HepG2 (cell line): ENCODE data around the gene RAB30. TPM values are rescaled to one million over a fixed set of nuclear protein-coding genes. Genes with fewer than 3 reads are reported as not detected.
A peak's percentile ranks its signal among the peaks of the same experiment; 100 is the strongest.

Experiments used
- ATAC-seq: fragments of 200-7000 bp; cut with Tn5 transposase; 3 replicates; pipeline ENCODE4 v1.9.1; 2020; ENCODE audit warnings: mild to moderate bottlenecking, moderate library complexity
- BruUV-seq: library from RNA; stranded (reverse); fragments of 400-500 nt; replicated peaks from 2 replicates; lab custom pipeline; 2021; lab: Mats Ljungman, UMichigan
- CTCF ChIA-PET: fragments of 300-600 bp; formaldehyde crosslinking; extraction: SDS; loops from one replicate; lab custom pipeline; 2021; ENCODE audit warnings: low total read pairs, inconsistent platforms, low intra/inter-chr PET ratio; lab: Yijun Ruan, JAX
- POLR2A ChIA-PET: fragments of 350-600 bp; sonication (Branson Sonifier 250); formaldehyde crosslinking; loops from one replicate; lab custom pipeline; 2020; ENCODE audit warnings: antibody characterized with exemption, inconsistent platforms; lab: Yijun Ruan, JAX
- DNase-seq: peaks from one replicate; pipeline ENCODE4 v3.0.0-alpha.2; 2015; ENCODE audit warnings: low spot score
- FAIRE-seq: peaks from 3 replicates; lab custom pipeline; 2011; peaks lifted over from hg19 to GRCh38; lab: Jason Lieb, UNC
- H2AFZ ChIP-seq: one replicate; pipeline ENCODE4 v1.6.1; 2011; ENCODE audit warnings: low read length, inconsistent platforms
- H3K27ac ChIP-seq: fragments of 300-600 bp; 3 replicates; pipeline ENCODE4 v1.8.0; 2011; ENCODE audit warnings: mixed run types, mild to moderate bottlenecking, mixed read lengths, low read length, inconsistent platforms; ENCODE audit not compliant: insufficient read depth; ENCODE audit errors: extremely low read length
- H3K27me3 ChIP-seq, 2 experiments: fragments of 200-600 bp in 1 of 2; 2 replicates in 1 of 2; 3 replicates in 1 of 2; pipeline versions ENCODE4 v1.6.0 to v1.8.0; 2011; ENCODE audit warnings: low read length in 2 of 2, mild to moderate bottlenecking in 2 of 2, moderate library complexity in 2 of 2, inconsistent platforms in 1 of 2; ENCODE audit not compliant: insufficient read depth in 2 of 2, control insufficient read depth in 1 of 2
- H3K36me3 ChIP-seq, 2 experiments: fragments of 200-600 bp in 1 of 2; replicated peaks in 1 of 2; 2 replicates in 1 of 2; 3 replicates in 1 of 2; pipeline versions ENCODE4 v1.5.1 to v1.8.0; 2011; ENCODE audit warnings: low read length in 2 of 2, inconsistent platforms in 1 of 2; ENCODE audit not compliant: insufficient read depth in 2 of 2, control insufficient read depth in 1 of 2
- H3K4me1 ChIP-seq: 2 replicates; pipeline ENCODE4 v1.5.1; 2012; ENCODE audit warnings: low read length, inconsistent platforms; ENCODE audit not compliant: insufficient read depth
- H3K4me2 ChIP-seq: 2 replicates; pipeline ENCODE4 v1.6.0; 2011; ENCODE audit warnings: low read depth, low read length, inconsistent platforms
- H3K4me3 ChIP-seq, 3 experiments: fragments of 200-600 bp in 1 of 3; sonication (generic), shearing (Covaris generic) in 1 of 3; replicated peaks in 1 of 3; 2 replicates each; pipeline ENCODE4 v1.5.1; 2011 to 2016; ENCODE audit warnings: low read length in 3 of 3, inconsistent platforms in 2 of 3, low read depth in 2 of 3, mild to moderate bottlenecking in 2 of 3, control low read depth in 1 of 3, mixed read lengths in 1 of 3; ENCODE audit not compliant: insufficient read depth in 1 of 3
- H3K79me2 ChIP-seq: one replicate; pipeline ENCODE4 v1.6.1; 2011; ENCODE audit warnings: low read length, inconsistent platforms; ENCODE audit not compliant: insufficient read depth
- H3K9ac ChIP-seq: 2 replicates; pipeline ENCODE4 v1.6.0; 2011; ENCODE audit warnings: mild to moderate bottlenecking, low read depth, low read length, inconsistent platforms; ENCODE audit not compliant: insufficient read depth
- H3K9me3 ChIP-seq: 2 replicates; pipeline ENCODE4 v1.5.1; 2012; ENCODE audit warnings: mild to moderate bottlenecking, low read length
- H4K20me1 ChIP-seq: 2 replicates; pipeline ENCODE4 v1.6.0; 2011; ENCODE audit warnings: inconsistent platforms, mild to moderate bottlenecking, low read length, moderate library complexity; ENCODE audit not compliant: insufficient read depth
- CREB1 ChIP-seq, 2 experiments: fragments of 450-650 bp in 1 of 2; IDR thresholded peaks; 2 replicates each; pipeline ENCODE4 v1.6.1; 2016 to 2017; ENCODE audit warnings: control low read depth in 1 of 2, mild to moderate bottlenecking in 1 of 2, missing compliant biosample characterization in 1 of 2, missing genetic modification characterization in 1 of 2
- FOXA3 ChIP-seq: IDR thresholded peaks from 2 replicates; pipeline ENCODE4 v1.6.1; 2016; ENCODE audit warnings: missing genetic modification reagents, missing compliant biosample characterization
- RXRA ChIP-seq: sonication (generic); formaldehyde crosslinking; IDR thresholded peaks from 2 replicates; pipeline ENCODE4 v1.5.1; 2020; ENCODE audit warnings: missing genetic modification reagents
- SALL1 ChIP-seq: sonication (generic); formaldehyde crosslinking; IDR thresholded peaks from 2 replicates; pipeline ENCODE4 v1.8.0; 2022; ENCODE audit warnings: mild to moderate bottlenecking, missing genetic modification reagents
- SAP130 ChIP-seq: IDR thresholded peaks from 2 replicates; pipeline ENCODE4 v1.6.1; 2016; ENCODE audit warnings: low read depth
- SP140L ChIP-seq: sonication (generic); formaldehyde crosslinking; IDR thresholded peaks from 2 replicates; pipeline ENCODE4 v1.4.0; 2020; ENCODE audit warnings: missing genetic modification reagents, borderline replicate concordance
- ZNF292 ChIP-seq: sonication (generic); formaldehyde crosslinking; IDR thresholded peaks from 2 replicates; pipeline ENCODE4 v1.8.1; 2022; ENCODE audit warnings: mild to moderate bottlenecking, low read depth, missing genetic modification reagents, borderline replicate concordance
- ZNF569 ChIP-seq: sonication (generic); formaldehyde crosslinking; IDR thresholded peaks from 2 replicates; pipeline ENCODE4 v1.5.0; 2020; ENCODE audit warnings: mild to moderate bottlenecking, missing genetic modification reagents, moderate library complexity, borderline replicate concordance
- ZNF780A ChIP-seq: sonication (generic); formaldehyde crosslinking; IDR thresholded peaks from 2 replicates; pipeline ENCODE4 v1.8.0; 2022; ENCODE audit warnings: mild to moderate bottlenecking, missing genetic modification reagents, moderate library complexity
- ZNF790 ChIP-seq: sonication (generic); formaldehyde crosslinking; IDR thresholded peaks from 2 replicates; pipeline ENCODE4 v1.8.0; 2022; ENCODE audit warnings: missing genetic modification reagents, mild to moderate bottlenecking, borderline replicate concordance
- in situ Hi-C: cut with HindIII; loops from 2 replicates; pipeline ENCODE4 v1.10.0; 2017; ENCODE audit warnings: low pct_unique_long_range_greater_than_20kb; ENCODE audit not compliant: extremely low pct_ligation_motif_present
- intact Hi-C: fragments of 100-400 bp; cut with micrococcal nuclease; formaldehyde crosslinking; loops from one replicate; pipeline ENCODE4 v1.10.0; 2022; ENCODE audit not compliant: unreplicated experiment
- polyA plus RNA-seq, 8 experiments: library from polyadenylated mRNA; depleted of rRNA in 3 of 8; stranded (reverse) in 7 of 8; unstranded in 1 of 8; fragments of >200 nt; fragmentation: Illumina TruSeq in 4 of 8; extraction: Trizol in 4 of 8; gene quantifications; 2 replicates each; pipeline versions ENCODE4 v1.2.1 to v1.2.3, GENCODE V29; 2011 to 2016; ENCODE audit warnings: low read depth in 4 of 8, missing spikeins in 1 of 8, mixed read lengths in 1 of 8; ENCODE audit not compliant: insufficient read depth in 1 of 8
- total RNA-seq, 5 experiments: library from RNA; depleted of rRNA; stranded (reverse); fragments of >200 nt; fragmentation: Illumina TruSeq; extraction: Trizol; gene quantifications; 2 replicates each; pipeline ENCODE4 v1.2.3, GENCODE V29; 2016; ENCODE audit warnings: low read depth in 1 of 5
- TF ChIP-seq, protein P1 (sequence below): sonication (generic); formaldehyde crosslinking; IDR thresholded peaks from 2 replicates; pipeline ENCODE4 v1.5.0; 2020; ENCODE audit warnings: mild to moderate bottlenecking, missing genetic modification reagents, borderline replicate concordance
- TF ChIP-seq, protein P2 (sequence below): sonication (generic); formaldehyde crosslinking; IDR thresholded peaks from 2 replicates; pipeline ENCODE4 v1.5.0; 2020; ENCODE audit warnings: missing genetic modification reagents, mild to moderate bottlenecking, borderline replicate concordance
- TF ChIP-seq, protein P3 (sequence below): IDR thresholded peaks from 2 replicates; pipeline ENCODE4 v1.6.1; 2016; ENCODE audit warnings: low read depth
- TF ChIP-seq, protein P4 (sequence below): sonication (generic); formaldehyde crosslinking; IDR thresholded peaks from 2 replicates; pipeline ENCODE4 v1.4.0; 2020; ENCODE audit warnings: missing genetic modification reagents

RAB30 gene
- total and polyA plus RNA-seq, 2 of the 13 experiments (the other 11 are each of a cell fraction or from before 2014, with no cell fraction given) = 3.7 to 5.0 TPM

DNA sequence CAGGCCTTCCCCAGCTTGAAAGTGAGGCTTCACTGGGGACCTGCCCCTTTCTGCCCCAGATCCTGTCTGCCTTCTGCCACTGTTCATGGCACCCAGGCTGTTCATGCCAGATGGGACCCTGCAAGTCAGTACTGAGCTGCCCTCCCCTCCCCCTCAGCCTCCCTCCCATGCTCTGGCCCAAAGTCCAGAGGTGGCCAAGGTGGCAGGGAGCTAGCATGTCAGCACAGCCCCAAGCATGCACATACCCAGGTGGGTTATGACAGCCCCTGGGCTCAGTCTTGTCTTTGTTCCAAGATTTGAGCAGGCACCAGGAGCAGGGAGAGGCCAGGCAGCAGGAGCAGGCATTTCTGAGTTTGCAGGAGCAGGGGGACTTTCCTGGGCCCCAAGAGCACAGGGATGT lies 126.0 kb downstream of the RAB30 start:
- Histone ChIP-seq H2AFZ (no peak overlapping the region), H3K27me3 (no peaks in the 10 kb centered on the region), H3K9ac (peak overlapping the region; percentile 30; the same call in 1 of the 2 replicates), H3K4me2 (peak overlapping the region; percentile 54), H3K36me3 (no peaks in the 10 kb centered on the region), H3K9me3 (no peaks in the 10 kb centered on the region), H3K27ac (no peak overlapping the region), H4K20me1 (no peaks in the 10 kb centered on the region), H3K79me2 (no peaks in the 10 kb centered on the region), H3K4me3 (peak overlapping the region in 1 of 3 experiments; percentile 36; a peak in 1 of 6 replicates), H3K4me1 (peaks cover 24% of the 10 kb centered on the region)
- no TSS peak for BruUV-seq
- ChIA-PET CTCF (no interaction called here), POLR2A (interaction anchor here (1.1 to 1.4 kb wide), 3 partner anchors 10 to 126 kb away, joined by 4 to 7 read pairs (median 6); partner anchors contain the start of gene RAB30)
- ATAC-seq = peak; percentile 94
- in situ Hi-C loops (no loop called here), intact Hi-C loops (no loop called here)
- FAIRE-seq = no peak
- DNase-seq = peak; percentile 28
- TF ChIP-seq, protein P1, sequence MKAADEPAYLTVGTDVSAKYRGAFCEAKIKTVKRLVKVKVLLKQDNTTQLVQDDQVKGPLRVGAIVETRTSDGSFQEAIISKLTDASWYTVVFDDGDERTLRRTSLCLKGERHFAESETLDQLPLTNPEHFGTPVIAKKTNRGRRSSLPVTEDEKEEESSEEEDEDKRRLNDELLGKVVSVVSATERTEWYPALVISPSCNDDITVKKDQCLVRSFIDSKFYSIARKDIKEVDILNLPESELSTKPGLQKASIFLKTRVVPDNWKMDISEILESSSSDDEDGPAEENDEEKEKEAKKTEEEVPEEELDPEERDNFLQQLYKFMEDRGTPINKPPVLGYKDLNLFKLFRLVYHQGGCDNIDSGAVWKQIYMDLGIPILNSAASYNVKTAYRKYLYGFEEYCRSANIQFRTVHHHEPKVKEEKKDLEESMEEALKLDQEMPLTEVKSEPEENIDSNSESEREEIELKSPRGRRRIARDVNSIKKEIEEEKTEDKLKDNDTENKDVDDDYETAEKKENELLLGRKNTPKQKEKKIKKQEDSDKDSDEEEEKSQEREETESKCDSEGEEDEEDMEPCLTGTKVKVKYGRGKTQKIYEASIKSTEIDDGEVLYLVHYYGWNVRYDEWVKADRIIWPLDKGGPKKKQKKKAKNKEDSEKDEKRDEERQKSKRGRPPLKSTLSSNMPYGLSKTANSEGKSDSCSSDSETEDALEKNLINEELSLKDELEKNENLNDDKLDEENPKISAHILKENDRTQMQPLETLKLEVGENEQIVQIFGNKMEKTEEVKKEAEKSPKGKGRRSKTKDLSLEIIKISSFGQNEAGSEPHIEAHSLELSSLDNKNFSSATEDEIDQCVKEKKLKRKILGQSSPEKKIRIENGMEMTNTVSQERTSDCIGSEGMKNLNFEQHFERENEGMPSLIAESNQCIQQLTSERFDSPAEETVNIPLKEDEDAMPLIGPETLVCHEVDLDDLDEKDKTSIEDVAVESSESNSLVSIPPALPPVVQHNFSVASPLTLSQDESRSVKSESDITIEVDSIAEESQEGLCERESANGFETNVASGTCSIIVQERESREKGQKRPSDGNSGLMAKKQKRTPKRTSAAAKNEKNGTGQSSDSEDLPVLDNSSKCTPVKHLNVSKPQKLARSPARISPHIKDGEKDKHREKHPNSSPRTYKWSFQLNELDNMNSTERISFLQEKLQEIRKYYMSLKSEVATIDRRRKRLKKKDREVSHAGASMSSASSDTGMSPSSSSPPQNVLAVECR = peak; percentile 37; the same call in 1 of the 2 replicates
- no peak for TF ChIP-seq SP140L
- TF ChIP-seq SAP130 = peak; percentile 36; the same call in 1 of the 2 replicates
- TF ChIP-seq SALL1 = peak; percentile 70
- TF ChIP-seq ZNF292 (CRISPR knock-in tag) = peak; percentile 93
- TF ChIP-seq FOXA3 (CRISPR knock-in tag) = no peak
- 0 out of 2 replicates have a peak, but pooled peaks have one; percentile 26 for TF ChIP-seq RXRA (CRISPR knock-in tag)
- TF ChIP-seq, protein P2, sequence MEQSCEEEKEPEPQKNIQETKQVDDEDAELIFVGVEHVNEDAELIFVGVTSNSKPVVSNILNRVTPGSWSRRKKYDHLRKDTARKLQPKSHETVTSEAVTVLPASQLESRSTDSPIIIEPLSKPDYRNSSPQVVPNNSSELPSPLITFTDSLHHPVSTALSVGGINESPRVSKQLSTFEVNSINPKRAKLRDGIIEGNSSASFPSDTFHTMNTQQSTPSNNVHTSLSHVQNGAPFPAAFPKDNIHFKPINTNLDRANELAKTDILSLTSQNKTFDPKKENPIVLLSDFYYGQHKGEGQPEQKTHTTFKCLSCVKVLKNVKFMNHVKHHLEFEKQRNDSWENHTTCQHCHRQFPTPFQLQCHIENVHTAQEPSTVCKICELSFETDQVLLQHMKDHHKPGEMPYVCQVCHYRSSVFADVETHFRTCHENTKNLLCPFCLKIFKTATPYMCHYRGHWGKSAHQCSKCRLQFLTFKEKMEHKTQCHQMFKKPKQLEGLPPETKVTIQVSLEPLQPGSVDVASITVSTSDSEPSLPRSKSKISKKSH = peak; percentile 73
- no peak for TF ChIP-seq ZNF780A (CRISPR knock-in tag)
- TF ChIP-seq ZNF569 (CRISPR knock-in tag) = no peak
- TF ChIP-seq, protein P3, sequence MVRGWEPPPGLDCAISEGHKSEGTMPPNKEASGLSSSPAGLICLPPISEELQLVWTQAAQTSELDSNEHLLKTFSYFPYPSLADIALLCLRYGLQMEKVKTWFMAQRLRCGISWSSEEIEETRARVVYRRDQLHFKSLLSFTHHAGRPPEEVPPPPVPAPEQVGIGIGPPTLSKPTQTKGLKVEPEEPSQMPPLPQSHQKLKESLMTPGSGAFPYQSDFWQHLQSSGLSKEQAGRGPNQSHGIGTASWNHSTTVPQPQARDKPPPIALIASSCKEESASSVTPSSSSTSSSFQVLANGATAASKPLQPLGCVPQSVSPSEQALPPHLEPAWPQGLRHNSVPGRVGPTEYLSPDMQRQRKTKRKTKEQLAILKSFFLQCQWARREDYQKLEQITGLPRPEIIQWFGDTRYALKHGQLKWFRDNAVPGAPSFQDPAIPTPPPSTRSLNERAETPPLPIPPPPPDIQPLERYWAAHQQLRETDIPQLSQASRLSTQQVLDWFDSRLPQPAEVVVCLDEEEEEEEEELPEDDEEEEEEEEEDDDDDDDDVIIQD (CRISPR knock-in tag) = no peak
- TF ChIP-seq CREB1 (IDR thresholded peaks at IDR 0.05) = no peak
- TF ChIP-seq CREB1 (CRISPR knock-in tag; IDR thresholded peaks at IDR 0.05) = no peak
- TF ChIP-seq ZNF790 (CRISPR knock-in tag) = no peak
- TF ChIP-seq, protein P4, sequence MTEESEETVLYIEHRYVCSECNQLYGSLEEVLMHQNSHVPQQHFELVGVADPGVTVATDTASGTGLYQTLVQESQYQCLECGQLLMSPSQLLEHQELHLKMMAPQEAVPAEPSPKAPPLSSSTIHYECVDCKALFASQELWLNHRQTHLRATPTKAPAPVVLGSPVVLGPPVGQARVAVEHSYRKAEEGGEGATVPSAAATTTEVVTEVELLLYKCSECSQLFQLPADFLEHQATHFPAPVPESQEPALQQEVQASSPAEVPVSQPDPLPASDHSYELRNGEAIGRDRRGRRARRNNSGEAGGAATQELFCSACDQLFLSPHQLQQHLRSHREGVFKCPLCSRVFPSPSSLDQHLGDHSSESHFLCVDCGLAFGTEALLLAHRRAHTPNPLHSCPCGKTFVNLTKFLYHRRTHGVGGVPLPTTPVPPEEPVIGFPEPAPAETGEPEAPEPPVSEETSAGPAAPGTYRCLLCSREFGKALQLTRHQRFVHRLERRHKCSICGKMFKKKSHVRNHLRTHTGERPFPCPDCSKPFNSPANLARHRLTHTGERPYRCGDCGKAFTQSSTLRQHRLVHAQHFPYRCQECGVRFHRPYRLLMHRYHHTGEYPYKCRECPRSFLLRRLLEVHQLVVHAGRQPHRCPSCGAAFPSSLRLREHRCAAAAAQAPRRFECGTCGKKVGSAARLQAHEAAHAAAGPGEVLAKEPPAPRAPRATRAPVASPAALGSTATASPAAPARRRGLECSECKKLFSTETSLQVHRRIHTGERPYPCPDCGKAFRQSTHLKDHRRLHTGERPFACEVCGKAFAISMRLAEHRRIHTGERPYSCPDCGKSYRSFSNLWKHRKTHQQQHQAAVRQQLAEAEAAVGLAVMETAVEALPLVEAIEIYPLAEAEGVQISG (CRISPR knock-in tag) = no peak
